CD4-positive, alpha-beta T cell treated with Interleukin-2 at 100 ng/mL for 4 hours (primary cell): ENCODE results near the gene ODR4.
"Not testable (repeated sequence)": the region's sequence is repeated elsewhere in the genome, so short reads cannot be mapped to it uniquely, and the experiment has no call there.

Experiments
- DNase-seq: peaks from one replicate; pipeline ENCODE4 v3.0.0-alpha.2; 2020; ENCODE audit warnings: low spot score

The ODR4 gene

DNA sequence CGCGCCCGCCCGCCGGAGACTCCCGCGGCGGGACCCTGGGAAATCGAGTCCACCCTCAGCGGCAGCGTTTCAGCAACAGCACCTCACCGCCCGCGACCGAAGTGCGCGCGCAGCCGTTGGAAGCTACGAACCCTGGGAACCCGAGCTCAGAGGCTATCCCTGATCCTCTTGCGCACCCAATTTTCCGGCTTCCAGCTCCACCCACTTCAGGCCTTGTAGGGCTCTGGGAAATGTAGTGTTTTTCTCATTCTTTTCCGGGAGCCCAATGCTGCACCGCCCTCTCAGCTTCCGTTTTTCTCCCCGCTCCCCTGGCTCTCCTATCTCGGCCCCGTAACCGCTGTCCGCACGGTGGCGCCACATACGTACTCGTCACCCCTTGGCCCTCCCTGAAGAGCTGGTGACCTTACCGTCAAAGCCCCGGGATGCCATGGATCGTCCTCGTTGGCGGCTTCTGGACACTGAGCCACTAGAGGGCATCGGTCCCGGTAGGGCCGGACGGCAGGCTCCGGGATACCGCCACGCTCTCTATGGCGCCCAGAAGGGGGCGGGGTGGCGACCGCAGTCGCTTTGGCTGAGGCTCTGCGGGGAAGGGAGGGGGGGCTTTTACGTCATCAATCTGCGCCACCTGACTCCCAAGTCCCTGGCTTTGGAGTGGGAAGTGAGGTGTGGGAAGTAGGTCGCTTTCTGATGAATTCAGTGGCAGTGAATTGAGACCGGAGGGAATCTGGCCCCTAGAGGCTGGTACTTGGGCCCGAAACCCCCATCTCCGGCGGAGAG is at the start of gene ODR4, which contains the start of gene TPR:
TSS of gene ODR4 (plus strand) at position 687 of the 777 bp plus-strand sequence. CDS start 3,948 bp downstream, outside the sequence.
TSS of gene TPR (minus strand) at position 102 of the 777 bp plus-strand sequence. CDS start 225 bp downstream, outside the sequence.
- peak; percentile 98 for DNase-seq

DNA sequence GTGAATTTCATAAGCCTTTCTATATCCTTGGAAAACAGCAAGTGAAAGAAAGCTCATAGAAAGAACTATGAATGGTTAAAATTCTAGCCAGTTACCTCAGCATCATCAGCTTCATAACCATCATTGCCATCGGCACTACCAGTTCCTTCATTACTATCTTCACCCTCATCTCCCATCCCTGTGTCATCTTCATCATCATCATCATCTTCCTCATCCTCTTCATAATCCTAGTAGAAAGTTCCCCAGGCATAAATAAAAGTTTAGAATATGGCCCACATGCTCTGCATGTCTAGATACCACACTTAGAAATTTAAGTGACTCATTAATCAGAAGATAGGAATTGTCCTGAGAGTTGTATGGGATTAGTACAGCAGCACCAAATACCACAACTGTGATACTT is 49.6 kb upstream of the ODR4 start:
- no peak for DNase-seq

DNA sequence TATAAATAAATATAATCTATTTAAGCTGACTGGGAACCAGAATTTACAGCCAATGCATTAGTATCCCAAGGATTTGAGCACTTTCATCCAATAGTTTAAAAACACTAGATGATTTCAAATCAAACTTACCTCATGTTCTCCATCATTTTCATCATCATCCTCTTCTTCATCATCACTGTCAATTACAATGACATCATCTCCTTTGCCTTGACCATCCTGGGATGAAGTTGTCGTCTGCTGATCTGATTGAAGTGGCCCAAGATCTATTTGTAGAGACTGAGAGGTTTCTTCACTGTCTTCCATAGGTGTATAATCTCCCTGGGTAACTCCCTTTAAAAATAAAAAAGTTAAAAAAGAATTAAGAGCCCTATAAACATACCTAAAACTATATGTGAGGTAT is 48.3 kb upstream of the ODR4 start:
- DNase-seq, result no peak

DNA sequence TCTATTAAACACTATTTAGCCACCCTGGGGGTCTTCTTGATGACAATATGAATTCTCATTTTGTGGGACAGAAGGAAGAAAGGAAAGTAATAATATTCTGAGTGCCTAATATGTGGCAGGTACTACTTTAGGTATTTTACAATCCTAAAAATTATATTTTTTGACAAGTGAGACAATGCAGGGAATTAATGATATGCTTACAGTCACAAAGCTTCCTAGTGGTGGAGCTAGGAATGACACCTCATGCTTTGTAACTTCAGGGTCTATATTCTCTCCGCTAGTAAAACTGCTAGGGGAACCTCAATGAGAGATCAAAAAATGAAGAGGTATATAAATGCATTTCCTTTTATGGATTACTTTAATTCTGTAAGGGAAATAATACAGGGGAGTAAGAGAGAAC is 44.9 kb upstream of the ODR4 start:
- no peak for DNase-seq

DNA sequence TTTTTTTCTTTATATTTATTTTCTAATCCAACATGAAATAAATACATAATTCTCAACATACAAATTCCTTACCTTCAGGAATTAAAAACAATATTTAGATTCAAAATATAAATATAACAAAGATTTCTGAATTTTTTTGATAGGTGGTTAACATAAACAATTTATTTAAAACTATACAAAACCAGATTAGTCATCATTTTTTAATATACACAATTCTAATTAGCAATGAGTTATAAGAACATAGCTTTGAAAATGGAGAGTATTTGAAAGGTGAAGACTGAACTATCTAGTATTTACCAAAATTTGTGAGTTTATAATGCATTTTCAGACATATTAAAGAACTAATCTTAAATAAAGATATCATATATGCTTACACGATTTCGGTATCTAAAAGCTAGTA is 38.1 kb upstream of the ODR4 start:
- DNase-seq, result no peak

DNA sequence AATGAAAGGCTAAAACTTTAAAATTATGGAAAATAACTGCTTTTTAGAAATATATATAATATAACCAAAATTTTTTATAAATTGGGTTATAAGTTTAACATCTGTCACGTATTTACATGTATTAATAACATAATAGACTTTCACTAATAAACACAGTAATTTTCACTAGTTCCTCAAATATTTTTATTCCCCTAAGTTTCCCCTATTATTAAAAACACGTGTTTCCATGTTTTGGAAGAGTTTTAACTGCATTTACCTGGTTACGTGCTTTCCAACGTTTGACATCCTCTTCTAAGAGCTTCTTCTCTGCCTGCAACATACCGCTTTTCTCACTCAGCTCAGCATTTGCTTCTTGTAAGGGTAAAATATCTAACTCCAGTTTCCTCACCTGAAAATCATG is 34.9 kb upstream of the ODR4 start:
- no peak for DNase-seq

DNA sequence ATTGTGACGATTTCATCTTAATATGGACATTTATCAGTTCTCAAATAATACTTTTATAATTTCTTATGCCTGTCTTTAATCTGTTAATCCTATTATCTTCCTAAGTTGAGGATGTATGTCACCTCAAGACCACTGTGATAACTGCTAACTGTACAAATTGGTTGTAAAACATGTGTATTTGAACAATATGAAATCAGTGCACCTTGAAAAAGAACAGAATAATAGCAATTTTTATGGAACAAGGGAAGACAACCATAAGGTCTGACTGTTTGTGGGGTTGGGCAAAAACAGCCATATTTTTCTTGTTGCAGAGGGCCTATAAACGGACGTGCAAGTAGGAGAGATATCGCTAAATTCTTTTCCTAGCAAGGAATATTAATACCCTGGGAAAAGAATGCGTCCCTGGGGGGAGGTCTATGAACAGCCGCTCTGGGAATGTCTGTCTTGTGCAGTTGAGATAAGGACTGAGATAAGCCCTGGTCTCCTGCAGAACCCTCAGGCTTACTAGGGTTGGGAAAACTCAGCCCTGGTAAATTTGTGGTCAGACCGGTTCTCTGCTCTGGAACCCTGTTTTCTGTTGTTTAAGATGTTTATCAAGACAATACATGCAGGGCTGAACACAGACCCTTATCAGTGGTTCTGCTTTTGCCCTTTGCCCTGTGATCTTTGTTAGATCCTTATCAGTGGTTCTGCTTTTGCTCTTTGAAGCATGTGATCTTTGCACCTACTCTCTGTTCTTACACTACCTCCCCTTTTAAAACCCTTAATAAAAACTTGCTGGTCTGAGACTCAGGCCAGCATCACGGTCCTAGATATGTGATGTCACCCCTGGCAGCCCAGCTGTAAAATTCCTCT is 27.6 kb upstream of the ODR4 start:
- DNase-seq, result not testable (repeated sequence)

DNA sequence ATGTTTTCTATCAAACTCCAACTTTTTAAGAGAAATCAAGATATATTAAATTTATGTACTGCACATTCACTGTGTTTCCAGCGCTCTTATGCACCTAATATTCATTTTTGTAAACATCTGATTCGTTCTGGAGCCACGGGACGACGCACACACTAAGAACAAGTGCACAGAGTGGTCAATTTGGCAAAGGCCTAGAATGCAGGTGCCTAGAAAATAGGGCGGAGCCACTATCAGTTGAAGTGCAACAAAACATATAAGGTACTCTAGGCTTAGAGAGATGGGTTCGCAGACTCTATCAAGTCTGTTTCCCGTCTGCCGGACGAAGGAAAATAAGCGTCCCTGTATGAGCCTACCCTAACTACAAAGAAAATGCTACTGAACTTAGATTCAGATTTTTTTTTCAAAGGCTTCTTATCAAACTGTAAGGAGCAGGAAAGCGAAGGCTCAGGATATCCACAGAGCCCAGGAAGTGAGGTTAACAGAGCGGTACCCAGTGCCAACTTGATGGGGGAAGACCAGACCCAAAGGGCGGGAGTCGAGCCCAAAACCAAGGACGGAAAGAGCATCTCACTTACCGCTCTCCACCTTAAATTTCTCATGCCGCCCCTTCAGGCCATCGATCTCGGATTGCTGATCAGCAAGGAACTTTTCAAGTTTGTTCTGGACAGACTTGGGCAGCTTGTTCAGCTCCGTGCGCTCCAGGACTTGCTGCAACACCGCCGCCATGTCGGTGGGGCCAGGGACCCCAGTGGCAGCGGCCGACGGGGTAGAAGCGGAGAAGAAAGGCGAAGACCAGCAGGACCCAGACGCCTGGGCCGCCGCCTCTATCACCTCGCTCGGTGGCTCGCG is 1.1 kb upstream of the ODR4 start:
- peak; percentile 48 for DNase-seq

DNA sequence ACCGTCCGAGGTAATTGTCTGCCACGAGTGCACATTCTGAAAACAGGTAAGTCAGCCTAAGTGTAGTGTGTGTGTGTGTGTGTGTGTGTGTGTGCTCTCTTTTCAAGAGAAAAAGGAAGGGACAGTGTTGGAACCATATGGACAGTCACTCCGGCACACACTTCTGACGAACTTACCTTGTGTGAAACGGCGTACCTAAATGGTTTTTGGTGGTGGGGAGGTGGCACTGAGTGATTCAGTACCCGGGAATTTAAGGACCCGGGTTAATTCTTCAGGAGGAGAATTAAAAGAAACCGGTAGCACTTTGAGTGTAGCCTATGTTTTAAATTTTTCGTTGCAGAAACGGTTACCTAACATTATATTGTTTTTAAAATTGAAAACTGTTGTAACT is 286 bp downstream of the ODR4 start:
- DNase-seq, result no peak

DNA sequence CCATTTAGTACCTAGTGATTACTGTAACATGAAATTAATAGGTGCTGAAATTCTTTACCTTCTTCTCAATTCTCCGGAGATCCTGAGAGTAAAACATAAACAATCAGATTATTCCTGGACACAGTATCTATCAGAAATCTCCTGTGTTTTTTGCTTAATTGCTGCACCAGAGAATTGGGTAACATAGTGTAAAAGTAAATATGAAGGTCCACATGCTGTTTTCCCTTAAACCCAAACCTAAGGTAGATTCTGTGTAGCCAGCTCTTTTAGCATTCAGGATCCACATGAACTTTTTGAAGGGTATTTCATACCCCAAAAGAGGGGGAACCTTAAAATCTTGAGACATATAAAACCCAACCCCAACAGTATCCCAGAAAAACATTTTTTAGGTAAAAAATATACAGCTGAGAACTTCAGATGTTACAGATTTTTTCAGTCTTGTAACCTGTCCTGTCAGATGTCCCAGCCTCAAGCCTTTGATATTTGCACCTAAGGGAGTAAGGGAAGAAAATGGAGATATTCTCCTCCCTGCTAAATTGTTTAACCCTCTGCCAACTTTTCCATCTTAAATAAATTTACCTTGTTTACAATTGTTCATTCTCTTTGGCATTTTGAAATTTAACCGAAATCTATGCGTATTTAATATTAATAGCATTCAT is 11.2 kb downstream of the ODR4 start:
- no peak for DNase-seq

DNA sequence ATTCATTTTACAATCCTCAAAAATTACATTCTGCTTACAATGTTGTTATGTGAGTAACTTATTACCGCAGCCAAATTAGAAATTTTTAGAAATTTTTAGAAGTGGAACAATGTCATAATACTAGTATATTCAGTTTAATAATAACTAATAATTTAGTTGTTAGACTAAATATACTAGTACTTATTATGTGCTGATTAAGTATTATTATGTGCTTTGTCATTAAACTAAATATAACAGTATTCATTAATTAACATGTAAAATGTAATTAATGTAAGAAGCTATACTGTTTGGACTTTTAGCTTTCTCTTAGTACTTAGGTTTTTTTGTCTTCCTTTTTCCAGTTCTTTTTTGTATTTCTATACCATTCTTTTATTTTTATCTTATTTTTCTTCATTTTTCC is 15.3 kb downstream of the ODR4 start:
- no peak for DNase-seq

DNA sequence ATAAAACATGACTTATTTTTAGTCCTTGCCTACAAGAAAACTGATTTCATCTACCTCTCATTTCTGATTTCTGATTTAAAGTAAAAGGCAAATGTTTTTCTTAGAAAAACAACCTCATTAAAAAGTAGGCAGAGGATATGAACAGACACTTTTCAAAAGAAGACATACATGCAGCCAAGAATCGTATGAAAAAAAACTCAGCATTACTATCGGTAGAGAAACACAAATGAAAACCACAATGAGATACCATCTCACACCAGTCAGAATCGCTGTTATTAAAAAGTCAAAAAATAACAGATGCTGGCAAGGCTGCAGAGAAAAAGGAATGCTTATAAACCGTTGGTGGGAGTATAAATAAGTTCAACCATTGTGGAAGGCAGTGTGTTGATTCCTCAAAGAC is 16.2 kb downstream of the ODR4 start:
- peak; percentile 4 for DNase-seq

DNA sequence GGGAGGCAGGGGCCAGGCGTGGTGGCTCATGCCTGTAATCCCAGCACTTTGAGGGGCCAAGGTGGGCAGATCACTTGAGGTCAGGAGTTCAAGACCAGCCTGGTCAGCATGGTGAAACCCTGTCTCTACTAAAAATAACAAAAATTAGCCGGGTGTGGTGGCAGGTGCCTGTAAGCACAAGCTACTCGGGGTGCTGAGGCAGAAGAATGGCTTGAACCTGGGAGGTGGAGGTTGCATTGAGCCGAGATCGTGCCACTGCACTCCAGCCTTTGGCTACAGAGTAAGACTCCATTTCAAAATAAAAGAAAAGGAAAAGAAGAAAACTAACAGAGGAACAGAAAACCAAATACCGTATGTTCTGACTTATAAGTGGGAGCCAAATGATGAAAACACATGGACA is 17.1 kb downstream of the ODR4 start:
- not testable (repeated sequence) for DNase-seq

DNA sequence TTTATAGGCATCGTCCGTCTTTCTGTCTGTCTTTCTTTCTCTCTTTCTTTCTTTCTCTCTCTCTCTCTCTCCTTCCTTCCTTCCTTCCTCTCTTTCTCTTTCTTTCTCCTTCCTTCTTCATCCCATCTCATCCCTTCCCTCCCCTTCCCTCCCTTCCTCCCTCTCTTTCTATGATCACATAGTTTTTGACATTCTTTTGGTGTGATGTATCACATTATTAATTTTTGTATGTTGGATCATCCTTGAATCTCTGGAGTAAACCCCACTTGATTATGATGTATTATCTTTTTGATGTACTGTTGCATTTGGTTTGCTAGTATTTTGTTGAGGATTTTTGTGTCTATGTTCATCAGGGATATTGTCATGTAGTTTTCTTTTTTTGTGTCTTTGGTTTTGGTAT is 25.8 kb downstream of the ODR4 start:
- DNase-seq, result not testable (repeated sequence)

DNA sequence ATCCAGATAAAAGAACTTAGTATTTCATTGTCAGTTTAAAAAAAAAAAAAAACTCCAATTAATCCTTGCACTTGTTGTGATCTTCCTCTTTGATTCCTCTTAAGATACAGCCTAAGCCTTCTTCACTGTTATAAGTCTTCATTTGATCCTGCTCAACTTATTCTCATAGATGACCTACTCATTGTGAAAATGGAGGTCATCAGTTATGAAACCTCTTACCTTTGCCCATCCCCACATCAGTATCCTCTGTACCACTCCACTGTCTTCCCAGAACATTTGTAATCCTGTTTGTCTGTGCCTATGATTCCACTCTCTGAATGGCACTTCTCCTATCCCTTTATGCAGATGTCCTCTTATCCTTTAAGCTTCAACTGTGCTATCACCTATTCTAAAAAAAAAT is 28.0 kb downstream of the ODR4 start:
- no peak for DNase-seq

DNA sequence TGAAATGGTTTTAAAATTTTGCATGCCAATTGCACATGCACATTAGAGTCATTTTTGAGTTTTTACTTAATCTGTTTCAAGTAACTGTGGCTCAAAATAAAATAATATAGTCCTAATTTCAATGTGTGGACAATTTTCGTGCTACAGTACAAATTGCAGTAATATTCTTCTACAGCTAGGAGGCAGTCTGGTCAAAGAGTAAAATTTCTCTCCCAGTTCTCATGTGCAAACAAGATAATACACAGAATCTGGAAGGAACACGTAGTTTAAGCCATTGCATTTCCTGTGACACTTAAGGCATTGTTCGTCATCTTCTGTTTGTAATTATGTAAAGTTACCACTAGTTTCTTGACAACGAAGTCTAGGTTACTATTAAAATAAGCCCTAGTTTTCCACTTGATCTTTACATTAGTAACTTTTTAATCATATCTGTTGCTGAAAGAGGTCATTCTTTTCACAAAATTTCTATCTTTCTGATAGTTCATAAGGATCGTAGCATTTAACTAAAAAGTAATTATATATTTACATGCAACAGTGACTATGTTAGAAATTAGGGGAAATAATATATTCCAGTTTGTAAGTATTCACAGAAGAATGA is 28.9 kb downstream of the ODR4 start:
- DNase-seq, result peak; percentile 56

DNA sequence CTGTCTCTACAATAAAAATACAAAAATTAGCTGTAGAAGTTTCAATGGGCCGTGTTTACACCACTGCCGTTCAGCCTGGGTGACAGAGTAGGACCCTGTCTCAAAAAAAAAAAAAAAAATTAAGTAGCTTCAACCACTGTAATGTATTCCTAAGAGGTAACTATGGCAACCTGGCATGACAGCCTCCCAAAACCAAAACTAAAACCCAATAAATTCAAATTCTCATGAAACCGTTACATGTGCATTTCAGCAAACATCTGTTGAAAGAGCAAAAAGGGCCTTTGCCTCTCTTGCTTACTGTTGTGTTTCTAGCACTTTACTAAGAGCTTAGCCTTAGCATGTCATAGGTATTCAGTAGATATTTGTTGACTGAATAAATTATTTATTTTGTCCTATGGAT is 33.5 kb downstream of the ODR4 start:
- no peak for DNase-seq

DNA sequence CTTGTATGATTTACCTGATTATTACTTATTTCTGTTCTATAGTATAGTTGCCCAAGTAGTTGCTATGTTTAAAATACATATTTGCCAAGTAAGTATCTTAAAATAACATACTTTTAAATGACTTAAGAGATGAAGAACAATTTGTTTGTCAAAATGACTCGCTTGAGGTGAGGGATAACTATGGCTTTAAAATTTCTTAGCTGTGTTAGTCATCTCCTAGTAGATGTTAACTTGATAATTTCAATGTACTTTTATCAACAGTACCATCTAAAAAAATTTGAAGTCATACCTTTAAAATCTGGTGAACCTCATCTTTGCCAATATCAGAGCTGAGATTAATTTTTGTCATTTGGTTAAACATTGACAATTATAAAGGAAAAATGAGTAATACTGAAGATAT is 37.7 kb downstream of the ODR4 start:
- no peak for DNase-seq

DNA sequence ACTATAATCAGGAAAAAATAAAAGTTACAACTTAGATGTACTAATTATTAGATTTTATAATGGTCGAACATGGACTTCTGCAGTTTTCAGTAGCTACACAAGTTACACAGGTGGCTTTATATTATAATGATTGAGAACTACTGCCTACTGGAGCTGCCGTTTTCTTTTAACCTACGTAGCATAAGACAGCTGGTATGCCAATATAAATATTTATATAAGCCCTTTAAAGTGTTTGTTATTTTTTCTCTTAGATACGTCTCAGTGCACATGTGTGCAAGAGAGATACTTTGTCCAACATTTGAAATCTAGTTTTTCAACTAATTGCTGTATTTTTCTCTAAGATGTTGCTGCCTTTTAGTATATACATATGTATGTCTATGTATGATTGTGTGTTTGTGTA is 42.9 kb downstream of the ODR4 start:
- no peak for DNase-seq

DNA sequence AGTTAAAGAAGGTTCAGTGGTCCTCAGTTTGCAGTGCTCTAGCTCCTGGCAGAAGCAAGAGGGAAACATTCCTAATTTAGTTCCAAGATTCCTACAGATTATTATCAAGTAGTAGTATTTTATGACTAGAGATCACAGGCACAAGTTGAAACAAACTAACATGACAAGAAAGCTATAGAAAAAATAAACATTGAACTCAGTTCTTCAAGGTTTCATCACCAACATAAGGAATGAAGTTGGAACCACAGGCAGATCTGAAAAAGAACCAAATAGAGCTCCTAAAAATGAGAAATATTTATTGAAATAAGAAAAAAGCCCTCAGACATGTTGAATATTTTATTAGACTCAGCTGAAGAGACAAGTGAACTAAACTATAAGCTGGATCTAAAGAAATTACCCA is 44.7 kb downstream of the ODR4 start:
- no peak for DNase-seq

DNA sequence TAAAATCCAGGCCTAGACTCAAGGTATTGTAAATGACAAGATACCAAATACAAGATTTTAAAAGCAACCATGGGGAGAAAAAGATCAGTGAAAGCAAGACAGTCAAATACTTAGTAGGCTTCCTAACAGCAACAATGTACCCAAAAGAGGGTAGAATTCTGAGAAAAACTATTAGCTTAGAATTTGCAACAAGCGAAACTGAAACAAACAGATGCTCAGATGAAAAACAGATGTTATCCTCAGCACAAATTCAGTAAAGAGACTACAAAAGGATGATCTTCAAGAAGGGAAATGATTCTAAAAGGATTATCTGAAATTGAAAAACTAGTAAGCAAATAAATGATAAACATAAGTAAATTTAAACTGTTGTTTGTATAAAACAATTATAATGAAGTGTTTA is 45.3 kb downstream of the ODR4 start:
- DNase-seq, result peak; percentile 10
